GM23338 (cell line): ENCODE data around the gene FFAR2.

Source experiments
- CREB1 ChIP-seq: fragments of 250-450 bp; sonication (Bioruptor Pico); IDR thresholded peaks from 2 replicates; pipeline ENCODE4 v1.5.0; 2020; ENCODE audit warnings: low read depth, mild to moderate bottlenecking, moderate library complexity
- ETS1 ChIP-seq: IDR thresholded peaks from 2 replicates; pipeline ENCODE4 v1.6.1; 2016; ENCODE audit warnings: antibody characterized with exemption
- EZH2 ChIP-seq: fragments of 200-600 bp; sonication (generic); IDR thresholded peaks from one replicate; pipeline ENCODE4 v1.8.0; 2017; ENCODE audit warnings: antibody characterized with exemption, mild to moderate bottlenecking, low read depth; ENCODE audit not compliant: unreplicated experiment
- EZH2phosphoT487 ChIP-seq: fragments of 200-600 bp; sonication (generic); IDR thresholded peaks from one replicate; pipeline ENCODE4 v1.8.1; 2018; ENCODE audit warnings: antibody characterized with exemption; ENCODE audit not compliant: unreplicated experiment
- JUNB ChIP-seq: IDR thresholded peaks from one replicate; pipeline ENCODE4 v1.6.1; 2016; ENCODE audit warnings: antibody characterized with exemption; ENCODE audit not compliant: unreplicated experiment
- NANOG ChIP-seq: IDR thresholded peaks from 2 replicates; pipeline ENCODE4 v1.6.1; 2016; ENCODE audit warnings: antibody characterized with exemption, borderline replicate concordance
- POLR2AphosphoS5 ChIP-seq: IDR thresholded peaks from 2 replicates; pipeline ENCODE4 v1.6.1; 2016; ENCODE audit warnings: antibody characterized with exemption, low read depth
- STAT1 ChIP-seq: IDR thresholded peaks from one replicate; pipeline ENCODE4 v1.6.1; 2016; ENCODE audit warnings: antibody characterized with exemption; ENCODE audit not compliant: unreplicated experiment
- ZNF114 ChIP-seq: fragments of 250-450 bp; sonication (Bioruptor Pico); IDR thresholded peaks from 2 replicates; pipeline ENCODE4 v1.5.0; 2020; ENCODE audit warnings: mild to moderate bottlenecking, moderate library complexity
- ZNF331 ChIP-seq: fragments of 250-450 bp; sonication (Bioruptor Pico); IDR thresholded peaks from 2 replicates; pipeline ENCODE4 v1.5.0; 2020; ENCODE audit warnings: low read depth, mild to moderate bottlenecking, moderate library complexity
- TF ChIP-seq, protein P1 (sequence below), 2 experiments: fragments of 200-600 bp in 1 of 2; sonication (generic) in 1 of 2; conservative IDR thresholded peaks; 2 replicates each; pipeline versions ENCODE4 v1.5.1 to v1.6.1; 2016 to 2017; ENCODE audit warnings: antibody characterized with exemption in 2 of 2, low read depth in 2 of 2, mild to moderate bottlenecking in 2 of 2, moderate library complexity in 1 of 2
- TF ChIP-seq, protein P2 (sequence below): IDR thresholded peaks from one replicate; pipeline ENCODE4 v1.6.1; 2018; ENCODE audit warnings: antibody characterized with exemption; ENCODE audit not compliant: unreplicated experiment
- TF ChIP-seq, protein P3 (sequence below): fragments of 250-450 bp; sonication (Bioruptor Pico); IDR thresholded peaks from 2 replicates; pipeline ENCODE4 v1.5.0; 2020; ENCODE audit warnings: mild to moderate bottlenecking, moderate library complexity

DNA sequence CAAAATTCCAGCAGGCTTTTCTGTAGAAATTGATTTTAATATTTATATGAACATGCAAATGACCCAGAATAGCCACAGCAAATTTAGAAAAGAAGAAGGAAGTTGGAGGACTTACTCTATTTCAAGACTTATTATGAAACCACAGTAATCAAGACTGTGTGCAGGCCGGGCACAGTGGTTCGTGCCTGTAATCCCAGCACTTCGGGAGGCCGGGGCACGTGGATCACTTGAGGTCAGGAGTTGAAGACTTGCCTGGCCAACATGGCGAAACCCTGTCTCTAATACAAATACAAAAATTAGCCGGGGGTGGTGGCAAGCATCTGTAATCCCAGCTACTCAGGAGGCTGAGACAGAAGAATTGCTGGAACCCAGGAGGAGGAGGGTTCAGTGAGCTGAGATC lies 6.0 kb upstream of the FFAR2 start:
- TF ChIP-seq, protein P1, sequence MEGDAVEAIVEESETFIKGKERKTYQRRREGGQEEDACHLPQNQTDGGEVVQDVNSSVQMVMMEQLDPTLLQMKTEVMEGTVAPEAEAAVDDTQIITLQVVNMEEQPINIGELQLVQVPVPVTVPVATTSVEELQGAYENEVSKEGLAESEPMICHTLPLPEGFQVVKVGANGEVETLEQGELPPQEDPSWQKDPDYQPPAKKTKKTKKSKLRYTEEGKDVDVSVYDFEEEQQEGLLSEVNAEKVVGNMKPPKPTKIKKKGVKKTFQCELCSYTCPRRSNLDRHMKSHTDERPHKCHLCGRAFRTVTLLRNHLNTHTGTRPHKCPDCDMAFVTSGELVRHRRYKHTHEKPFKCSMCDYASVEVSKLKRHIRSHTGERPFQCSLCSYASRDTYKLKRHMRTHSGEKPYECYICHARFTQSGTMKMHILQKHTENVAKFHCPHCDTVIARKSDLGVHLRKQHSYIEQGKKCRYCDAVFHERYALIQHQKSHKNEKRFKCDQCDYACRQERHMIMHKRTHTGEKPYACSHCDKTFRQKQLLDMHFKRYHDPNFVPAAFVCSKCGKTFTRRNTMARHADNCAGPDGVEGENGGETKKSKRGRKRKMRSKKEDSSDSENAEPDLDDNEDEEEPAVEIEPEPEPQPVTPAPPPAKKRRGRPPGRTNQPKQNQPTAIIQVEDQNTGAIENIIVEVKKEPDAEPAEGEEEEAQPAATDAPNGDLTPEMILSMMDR (conservative IDR thresholded peaks at IDR 0.05; ENCODE audit: low read depth in 2 of 2), result no peak
- TF ChIP-seq, protein P2, sequence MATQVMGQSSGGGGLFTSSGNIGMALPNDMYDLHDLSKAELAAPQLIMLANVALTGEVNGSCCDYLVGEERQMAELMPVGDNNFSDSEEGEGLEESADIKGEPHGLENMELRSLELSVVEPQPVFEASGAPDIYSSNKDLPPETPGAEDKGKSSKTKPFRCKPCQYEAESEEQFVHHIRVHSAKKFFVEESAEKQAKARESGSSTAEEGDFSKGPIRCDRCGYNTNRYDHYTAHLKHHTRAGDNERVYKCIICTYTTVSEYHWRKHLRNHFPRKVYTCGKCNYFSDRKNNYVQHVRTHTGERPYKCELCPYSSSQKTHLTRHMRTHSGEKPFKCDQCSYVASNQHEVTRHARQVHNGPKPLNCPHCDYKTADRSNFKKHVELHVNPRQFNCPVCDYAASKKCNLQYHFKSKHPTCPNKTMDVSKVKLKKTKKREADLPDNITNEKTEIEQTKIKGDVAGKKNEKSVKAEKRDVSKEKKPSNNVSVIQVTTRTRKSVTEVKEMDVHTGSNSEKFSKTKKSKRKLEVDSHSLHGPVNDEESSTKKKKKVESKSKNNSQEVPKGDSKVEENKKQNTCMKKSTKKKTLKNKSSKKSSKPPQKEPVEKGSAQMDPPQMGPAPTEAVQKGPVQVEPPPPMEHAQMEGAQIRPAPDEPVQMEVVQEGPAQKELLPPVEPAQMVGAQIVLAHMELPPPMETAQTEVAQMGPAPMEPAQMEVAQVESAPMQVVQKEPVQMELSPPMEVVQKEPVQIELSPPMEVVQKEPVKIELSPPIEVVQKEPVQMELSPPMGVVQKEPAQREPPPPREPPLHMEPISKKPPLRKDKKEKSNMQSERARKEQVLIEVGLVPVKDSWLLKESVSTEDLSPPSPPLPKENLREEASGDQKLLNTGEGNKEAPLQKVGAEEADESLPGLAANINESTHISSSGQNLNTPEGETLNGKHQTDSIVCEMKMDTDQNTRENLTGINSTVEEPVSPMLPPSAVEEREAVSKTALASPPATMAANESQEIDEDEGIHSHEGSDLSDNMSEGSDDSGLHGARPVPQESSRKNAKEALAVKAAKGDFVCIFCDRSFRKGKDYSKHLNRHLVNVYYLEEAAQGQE, result no peak
- TF ChIP-seq POLR2AphosphoS5 (no peak), EZH2phosphoT487 (no peak), EZH2 (no peak), JUNB (no peak), STAT1 (no peak), CREB1 (CRISPR knock-in tag) (no peak), ZNF331 (CRISPR knock-in tag) (no peak), NANOG (no peak), ETS1 (no peak), ZNF114 (no peak)
- TF ChIP-seq, protein P3, sequence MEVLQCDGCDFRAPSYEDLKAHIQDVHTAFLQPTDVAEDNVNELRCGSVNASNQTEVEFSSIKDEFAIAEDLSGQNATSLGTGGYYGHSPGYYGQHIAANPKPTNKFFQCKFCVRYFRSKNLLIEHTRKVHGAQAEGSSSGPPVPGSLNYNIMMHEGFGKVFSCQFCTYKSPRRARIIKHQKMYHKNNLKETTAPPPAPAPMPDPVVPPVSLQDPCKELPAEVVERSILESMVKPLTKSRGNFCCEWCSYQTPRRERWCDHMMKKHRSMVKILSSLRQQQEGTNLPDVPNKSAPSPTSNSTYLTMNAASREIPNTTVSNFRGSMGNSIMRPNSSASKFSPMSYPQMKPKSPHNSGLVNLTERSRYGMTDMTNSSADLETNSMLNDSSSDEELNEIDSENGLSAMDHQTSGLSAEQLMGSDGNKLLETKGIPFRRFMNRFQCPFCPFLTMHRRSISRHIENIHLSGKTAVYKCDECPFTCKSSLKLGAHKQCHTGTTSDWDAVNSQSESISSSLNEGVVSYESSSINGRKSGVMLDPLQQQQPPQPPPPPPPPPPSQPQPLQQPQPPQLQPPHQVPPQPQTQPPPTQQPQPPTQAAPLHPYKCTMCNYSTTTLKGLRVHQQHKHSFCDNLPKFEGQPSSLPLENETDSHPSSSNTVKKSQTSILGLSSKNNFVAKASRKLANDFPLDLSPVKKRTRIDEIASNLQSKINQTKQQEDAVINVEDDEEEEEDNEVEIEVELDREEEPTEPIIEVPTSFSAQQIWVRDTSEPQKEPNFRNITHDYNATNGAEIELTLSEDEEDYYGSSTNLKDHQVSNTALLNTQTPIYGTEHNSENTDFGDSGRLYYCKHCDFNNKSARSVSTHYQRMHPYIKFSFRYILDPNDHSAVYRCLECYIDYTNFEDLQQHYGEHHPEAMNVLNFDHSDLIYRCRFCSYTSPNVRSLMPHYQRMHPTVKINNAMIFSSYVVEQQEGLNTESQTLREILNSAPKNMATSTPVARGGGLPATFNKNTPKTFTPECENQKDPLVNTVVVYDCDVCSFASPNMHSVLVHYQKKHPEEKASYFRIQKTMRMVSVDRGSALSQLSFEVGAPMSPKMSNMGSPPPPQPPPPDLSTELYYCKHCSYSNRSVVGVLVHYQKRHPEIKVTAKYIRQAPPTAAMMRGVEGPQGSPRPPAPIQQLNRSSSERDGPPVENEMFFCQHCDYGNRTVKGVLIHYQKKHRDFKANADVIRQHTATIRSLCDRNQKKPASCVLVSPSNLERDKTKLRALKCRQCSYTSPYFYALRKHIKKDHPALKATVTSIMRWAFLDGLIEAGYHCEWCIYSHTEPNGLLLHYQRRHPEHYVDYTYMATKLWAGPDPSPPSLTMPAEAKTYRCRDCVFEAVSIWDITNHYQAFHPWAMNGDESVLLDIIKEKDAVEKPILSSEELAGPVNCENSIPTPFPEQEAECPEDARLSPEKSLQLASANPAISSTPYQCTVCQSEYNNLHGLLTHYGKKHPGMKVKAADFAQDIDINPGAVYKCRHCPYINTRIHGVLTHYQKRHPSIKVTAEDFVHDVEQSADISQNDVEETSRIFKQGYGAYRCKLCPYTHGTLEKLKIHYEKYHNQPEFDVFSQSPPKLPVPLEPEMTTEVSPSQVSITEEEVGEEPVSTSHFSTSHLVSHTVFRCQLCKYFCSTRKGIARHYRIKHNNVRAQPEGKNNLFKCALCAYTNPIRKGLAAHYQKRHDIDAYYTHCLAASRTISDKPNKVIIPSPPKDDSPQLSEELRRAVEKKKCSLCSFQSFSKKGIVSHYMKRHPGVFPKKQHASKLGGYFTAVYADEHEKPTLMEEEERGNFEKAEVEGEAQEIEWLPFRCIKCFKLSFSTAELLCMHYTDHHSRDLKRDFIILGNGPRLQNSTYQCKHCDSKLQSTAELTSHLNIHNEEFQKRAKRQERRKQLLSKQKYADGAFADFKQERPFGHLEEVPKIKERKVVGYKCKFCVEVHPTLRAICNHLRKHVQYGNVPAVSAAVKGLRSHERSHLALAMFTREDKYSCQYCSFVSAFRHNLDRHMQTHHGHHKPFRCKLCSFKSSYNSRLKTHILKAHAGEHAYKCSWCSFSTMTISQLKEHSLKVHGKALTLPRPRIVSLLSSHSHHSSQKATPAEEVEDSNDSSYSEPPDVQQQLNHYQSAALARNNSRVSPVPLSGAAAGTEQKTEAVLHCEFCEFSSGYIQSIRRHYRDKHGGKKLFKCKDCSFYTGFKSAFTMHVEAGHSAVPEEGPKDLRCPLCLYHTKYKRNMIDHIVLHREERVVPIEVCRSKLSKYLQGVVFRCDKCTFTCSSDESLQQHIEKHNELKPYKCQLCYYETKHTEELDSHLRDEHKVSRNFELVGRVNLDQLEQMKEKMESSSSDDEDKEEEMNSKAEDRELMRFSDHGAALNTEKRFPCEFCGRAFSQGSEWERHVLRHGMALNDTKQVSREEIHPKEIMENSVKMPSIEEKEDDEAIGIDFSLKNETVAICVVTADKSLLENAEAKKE (CRISPR knock-in tag), result no peak
